Stimulated activated CD8-positive, alpha-beta memory T cell treated with anti-CD3 and anti-CD28 coated beads, Interleukin-2, amount 100 ng/mL, for 48 hours (primary cell): ENCODE measurements around the gene DNAH10.
"Not testable (repeated sequence)": the region's sequence is repeated elsewhere in the genome, so short reads cannot be mapped to it uniquely, and the experiment has no call there.

Source experiments
- DNase-seq, 2 donors: peaks; one replicate each; pipeline ENCODE4 v3.0.0-alpha.2; 2020; ENCODE audit warnings: low read depth in 2 of 2

Gene DNAH10

GRCh38 chr12:123789422-123789821 is 27.3 kb downstream of the DNAH10 start:
- not testable (repeated sequence) for DNase-seq

GRCh38 chr12:123790905-123791467 is 28.9 kb downstream of the DNAH10 start:
- no peak for DNase-seq

DNA sequence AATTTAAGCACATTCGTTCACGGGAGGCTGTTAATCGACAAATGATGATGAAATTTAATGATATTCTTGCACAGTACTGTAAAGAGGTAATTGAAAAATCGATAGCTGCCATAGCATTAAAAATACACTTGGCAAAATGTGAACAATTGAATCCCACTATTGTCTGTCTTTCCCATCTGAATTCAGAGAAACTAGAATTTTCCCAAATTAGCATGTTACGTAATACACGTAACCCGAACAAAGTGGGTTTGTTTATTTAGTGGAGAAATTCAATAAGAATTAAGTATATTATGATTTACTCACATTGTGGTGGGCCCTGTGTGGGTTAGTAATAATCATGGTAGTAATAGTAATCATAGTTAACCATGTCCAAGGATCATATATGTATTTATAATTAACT is 31.9 kb downstream of the DNAH10 start:
- DNase-seq, result no peak

DNA sequence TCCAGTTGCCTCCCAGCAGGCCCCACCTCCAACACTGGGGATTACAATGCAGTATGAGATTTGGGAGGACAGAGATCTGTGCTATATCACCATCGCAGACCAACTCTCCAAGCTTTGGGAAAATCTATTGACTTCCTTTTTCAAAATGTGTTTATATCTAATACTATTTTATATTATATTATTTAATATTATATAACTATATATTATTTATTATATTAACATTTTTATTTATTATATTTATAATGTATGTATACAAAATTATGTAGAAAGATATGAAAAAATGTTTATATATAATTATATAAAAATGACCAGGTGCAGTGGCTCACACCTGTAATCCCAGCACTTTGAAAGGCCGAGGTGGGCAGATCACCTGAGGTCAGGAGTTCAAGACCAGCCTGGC is 36.4 kb downstream of the DNAH10 start:
- DNase-seq, result no peak

GRCh38 chr12:123799227-123799626 is 37.1 kb downstream of the DNAH10 start:
- no peak for DNase-seq

DNA sequence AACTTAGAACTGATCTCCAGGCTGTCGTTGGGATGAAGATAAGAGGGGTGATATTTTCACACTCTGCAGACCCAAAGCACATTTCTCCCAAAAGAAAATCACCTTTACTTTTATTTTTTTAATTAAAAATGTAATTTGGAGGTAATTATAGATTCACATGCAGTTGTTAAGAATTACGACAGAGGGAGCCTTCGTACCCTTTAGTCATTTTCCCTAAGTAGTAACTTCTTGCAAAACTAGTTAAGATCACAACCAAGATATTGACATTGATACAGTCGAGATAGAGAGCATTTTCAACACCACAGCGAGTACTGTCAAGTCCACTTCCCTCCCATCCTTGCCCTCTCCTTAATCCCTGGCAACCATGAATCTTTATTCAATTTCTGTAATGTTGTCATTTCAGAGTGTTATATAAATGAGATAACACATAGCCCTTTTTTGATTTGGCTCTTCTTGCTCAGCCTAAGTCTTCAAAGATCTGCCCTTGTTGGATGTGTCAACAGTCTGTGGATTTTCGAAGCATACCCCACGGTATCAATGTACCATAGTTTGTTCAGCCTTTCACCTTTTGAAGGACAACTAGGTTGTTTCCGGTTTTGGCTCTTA is 39.6 kb downstream of the DNAH10 start:
- DNase-seq, result no peak

- no peak for DNase-seq
These were observed 43.1 kb downstream of the DNAH10 start for GRCh38 chr12:123805173-123805572.

- DNase-seq, result no peak
These were observed 44.9 kb downstream of the DNAH10 start for GRCh38 chr12:123807002-123807401.

DNA sequence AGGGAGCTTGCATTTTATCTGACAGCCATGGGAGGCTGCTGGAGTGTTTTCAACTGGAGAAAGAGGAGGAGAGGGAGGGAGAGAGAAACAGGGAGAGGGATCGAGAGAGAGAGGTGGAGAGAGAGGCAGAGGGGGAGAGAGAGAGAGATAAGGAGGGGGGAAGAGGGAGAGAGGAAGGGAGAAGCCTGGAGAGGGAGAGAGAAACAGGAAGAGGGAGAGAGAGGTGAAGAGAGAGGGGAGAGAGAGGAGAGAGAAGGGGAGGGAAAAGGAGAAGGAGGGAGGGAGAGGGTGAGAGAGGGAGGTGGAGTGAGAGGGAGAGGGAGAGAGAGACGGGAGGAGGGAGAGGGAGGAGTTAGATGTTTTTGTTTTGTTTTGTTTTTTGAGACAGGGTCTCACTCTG is 45.6 kb downstream of the DNAH10 start:
- DNase-seq, result no peak

- no peak for DNase-seq
These were observed 46.1 kb downstream of the DNAH10 start for GRCh38 chr12:123808167-123808566.

DNA sequence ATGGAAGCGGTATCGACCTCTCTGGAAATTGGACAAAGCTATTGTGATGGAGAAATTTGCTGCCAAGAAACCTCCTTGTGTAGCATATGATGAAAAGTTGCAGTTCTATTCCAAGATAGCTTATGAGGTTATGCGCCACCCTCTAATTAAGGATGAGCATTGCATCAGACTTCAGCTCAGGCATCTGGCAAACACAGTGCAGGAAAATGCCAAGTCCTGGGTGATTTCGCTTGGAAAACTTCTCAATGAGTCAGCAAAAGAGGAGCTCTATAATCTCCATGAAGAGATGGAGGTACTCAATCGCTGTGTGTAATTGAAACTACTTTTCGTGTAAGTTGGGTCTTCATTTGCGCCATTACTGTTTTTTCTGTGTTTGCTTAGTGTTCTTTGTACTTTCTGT is 51.2 kb downstream of the DNAH10 start:
- no peak for DNase-seq

DNA sequence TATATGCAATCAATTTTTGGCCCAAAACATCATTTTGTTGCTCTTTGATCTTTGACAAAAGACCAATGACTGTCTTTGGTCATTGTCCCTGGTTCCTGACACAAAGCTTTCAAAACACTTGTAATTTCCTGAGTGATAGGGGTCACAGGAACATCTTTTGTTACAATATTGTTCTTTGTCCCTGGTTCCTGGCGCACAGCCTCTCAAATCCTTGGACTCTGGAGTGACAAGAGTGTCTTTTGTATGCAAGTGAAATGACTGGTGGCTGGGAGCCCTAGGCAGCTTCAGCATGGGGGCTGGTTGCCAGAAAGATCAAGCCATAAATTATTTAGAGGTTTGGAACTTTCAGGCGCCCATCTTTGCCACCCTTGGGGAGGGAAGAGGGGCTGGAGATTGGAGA is 53.9 kb downstream of the DNAH10 start:
- DNase-seq, result no peak

GRCh38 chr12:123816896-123817537 is 54.9 kb downstream of the DNAH10 start:
- DNase-seq, result no peak

- DNase-seq, result no peak
These were observed 60.7 kb downstream of the DNAH10 start for GRCh38 chr12:123822804-123823203.

- DNase-seq, result no peak
These were observed 66.0 kb downstream of the DNAH10 start for GRCh38 chr12:123828120-123828519.

- DNase-seq, result no peak
These were observed 66.9 kb downstream of the DNAH10 start for GRCh38 chr12:123828854-123829547.

DNA sequence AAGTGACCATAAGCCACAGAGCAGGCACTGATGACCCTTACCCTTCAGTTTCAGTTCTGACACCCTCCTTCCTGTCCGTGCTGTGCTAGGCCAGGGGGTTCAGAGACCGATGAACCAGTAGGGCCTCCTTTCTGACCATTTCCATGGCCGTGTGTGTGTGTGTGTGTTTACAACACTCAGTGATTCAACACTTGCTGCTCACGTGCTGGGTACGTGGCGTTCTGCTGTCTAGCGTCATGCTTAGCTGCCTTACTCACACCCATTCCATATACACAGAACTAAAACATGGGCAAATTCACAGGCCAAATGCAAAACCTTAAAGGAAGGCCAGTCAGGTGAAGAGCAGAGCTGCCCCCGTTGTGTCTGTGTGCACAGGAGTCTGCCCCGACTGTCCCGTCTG is 67.5 kb downstream of the DNAH10 start:
- no peak for DNase-seq

DNA sequence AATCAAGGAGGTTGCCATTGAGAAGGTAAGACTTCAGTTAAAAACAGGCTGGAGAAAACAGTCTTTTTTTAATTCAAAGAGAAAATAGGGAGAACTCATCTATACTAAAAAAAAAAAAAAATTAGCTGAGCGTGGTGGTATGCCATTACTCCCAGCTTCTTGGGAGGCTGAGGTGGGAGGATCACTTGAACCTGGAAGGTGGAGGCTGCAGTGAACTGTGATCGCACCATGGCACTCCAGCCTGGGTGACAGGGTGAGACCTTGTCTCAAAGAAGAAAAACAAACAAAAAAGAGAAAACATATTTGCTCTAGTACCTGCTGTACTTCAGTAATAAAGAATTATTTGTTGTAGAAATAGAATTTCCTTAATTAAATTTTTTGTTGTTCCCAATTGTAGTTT is 68.6 kb downstream of the DNAH10 start:
- no peak for DNase-seq

DNA sequence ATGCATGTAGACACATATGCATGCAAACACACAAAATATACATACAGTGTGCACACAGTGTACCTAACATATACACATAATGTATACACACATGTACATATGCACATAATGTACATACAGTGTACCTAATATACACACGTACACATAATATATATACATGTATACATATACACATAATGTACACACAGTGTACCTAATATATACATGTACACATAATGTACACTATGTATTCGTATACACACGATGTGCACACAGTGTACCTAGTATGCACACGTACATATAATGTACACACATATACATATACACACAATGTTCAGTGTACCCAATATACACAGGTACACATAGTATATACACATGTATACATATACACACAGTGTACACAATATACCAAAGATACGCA is 70.0 kb downstream of the DNAH10 start:
- no peak for DNase-seq

GRCh38 chr12:123833830-123834229 is 71.7 kb downstream of the DNAH10 start:
- no peak for DNase-seq

DNA sequence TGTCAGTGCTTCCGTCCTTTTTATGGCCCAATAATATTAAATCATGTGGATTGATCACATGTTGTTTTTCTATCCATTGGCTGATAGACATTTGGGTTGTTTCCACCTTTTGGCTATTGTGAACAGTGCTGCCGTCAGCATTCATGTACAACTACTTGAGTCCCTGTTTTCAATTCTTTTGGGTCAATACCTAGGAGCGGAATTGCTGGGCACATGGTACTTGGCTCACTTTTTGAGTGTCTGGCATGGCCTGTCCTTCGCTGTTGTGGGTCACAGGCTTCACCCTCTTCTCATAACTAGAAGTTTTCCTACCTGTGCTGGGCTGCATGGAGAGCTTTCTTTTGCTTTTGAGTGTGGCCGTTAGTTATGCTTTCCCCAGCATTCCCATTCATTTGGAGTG is 72.7 kb downstream of the DNAH10 start:
- DNase-seq, result no peak

DNA sequence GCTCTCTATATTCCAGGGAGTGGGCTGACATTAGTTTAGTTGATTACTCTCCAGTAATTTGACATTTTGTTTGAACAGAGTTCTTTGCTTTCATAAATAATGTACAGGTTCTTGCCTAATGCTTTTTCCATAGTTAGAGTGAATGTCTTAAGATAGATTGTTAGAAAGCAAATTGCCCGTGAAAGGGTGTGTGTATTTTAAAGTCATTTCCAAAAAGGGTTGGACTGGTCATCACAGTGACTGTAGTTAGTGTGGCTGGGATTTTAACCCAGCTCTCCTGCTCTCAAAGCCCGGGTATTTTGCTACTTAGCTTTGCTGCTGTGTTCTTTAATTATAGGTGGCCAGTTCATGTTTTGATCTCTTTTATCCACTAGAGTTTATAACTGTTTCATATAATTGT is 74.2 kb downstream of the DNAH10 start:
- no peak for DNase-seq

DNA sequence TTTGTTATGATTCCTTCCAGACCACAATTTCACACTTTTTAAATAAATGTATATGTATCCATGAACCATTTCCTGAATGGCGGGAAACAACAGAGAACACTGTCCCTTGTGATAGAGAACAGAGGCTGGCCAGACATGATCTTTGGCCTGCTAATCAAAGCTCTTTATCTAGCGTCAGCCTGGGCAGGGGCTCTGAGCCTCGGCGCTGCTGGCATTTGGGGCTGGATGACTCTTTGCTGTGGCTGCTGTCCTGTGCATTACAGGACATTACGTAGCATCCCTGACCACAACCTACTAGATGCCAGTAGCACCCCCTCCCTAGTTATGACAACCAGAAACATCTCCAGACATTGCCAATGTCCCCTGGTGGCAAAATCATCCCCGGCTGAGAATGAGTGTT is 77.7 kb downstream of the DNAH10 start:
- no peak for DNase-seq
